UCSD-AML1 (cell line): ENCODE measurements around the gene DACT1.

Experiments used
- DNase-seq: peaks from one replicate; lab custom pipeline; 2025; ENCODE audit not compliant: unreplicated experiment; lab: John Stamatoyannopoulos, UW

DACT1 gene

DNA sequence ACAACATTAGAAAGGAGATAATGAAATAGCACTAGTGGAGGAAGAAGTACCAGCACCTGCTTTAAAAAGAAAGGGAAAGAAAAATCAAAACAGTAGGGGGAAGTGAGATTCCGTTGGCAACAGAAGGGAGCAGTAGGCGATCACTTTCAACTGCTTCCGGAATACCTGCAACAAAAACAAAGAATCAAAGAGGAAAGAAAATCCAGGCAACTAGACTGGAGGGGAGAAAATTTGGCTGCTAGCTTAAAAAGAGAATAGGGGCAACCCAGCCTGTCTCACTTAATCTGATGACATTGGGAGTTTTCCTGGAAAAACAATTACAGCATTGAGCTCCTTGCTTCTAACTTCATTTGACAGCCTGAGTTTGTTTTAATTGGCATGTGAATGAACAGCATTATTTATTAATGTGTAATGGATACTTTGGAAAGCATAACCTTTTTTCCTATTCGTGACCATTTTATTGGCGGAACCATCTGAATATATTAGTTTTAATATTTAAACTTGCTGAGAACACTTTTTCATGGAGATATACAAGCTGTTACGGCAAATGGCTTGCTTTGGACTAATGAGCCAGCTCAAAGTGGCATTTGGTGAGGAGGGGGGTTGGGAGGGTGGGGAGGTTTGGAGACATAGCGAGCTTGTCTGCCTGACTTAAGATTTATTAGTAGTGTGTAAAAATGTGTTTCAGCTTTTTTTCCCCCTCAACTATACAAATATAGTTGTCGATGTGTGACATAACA is 2.5 kb upstream of the DACT1 start:
- DNase-seq, result no peak

DNA sequence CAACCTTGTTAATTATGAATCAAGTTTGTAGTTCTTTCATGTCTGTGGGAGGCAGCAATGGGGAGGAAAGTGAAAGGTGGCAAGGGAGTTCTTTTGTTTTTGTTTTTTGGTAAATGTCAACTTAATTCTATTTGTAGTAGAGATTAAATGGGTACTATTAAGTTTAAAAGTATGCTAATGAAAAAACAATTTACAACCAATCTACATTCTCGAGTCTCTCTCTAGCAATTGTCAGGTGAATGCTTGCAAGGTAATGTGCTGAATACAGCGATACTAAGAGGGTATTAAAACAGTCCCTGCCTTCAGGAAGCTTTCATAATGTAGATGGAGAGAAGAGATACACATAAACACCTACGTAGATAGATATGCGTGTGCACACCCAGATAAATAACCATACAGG is 1.6 kb upstream of the DACT1 start:
- DNase-seq, result no peak

DNA sequence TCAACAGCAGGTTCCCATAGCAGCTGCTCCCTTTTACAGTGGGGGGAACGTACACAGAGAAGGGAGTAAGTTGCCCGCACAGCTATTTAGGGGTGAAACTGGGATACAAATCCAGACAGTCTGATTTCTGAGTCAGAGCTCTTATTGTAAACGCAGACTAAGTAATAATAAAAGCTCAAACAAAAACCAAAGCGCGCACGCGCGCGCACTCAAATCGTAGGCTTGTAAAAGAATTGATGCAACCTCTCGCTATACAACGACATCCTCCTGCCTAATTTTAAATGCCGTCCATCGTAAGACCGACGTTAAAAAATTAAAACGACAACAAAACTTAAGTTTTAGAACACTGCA is 747 bp upstream of the DACT1 start:
- DNase-seq, result no peak

DNA sequence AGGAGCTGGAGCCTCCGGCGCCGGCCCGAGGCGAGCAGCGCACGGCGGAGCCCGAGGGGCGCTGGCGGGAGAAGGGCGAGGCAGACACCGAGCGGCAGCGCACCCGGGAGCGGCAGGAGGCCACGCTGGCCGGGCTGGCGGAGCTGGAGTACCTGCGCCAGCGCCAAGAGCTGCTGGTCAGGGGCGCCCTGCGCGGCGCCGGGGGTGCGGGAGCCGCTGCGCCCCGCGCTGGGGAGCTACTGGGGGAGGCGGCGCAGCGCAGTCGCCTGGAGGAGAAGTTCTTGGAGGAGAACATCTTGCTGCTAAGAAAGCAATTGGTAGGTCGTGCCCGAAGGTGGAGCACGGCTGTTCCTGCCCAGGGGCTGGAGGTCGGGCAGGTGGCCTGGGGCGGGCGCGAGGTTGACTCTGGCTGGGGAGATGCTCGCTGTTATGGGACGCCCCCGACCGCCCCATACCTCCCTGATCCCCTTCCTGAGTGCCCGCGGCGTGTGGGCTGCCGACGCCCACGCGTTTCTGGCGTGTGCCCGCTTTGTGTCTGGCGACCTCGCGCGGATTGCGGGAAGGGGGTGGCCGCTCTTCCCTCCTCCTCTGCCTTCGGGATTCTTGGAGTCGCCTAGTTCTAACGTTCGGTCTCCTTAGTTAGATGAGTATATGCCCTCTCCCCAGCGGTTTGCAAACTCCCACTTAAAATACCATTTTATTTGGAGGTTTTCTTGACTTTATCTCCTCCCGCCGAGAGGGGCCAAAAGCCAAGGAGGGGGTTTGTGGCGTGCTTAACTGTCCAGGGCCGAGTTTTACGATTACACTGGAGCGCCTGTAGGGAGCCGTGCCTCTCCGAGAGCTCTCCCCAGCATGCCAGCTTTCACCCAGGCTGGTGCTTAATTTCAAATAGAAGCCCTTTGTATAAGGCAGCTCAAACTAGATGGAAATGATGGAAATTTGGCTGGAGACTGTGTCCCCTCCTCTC is 752 bp downstream of the DACT1 start:
- peak; percentile 37 for DNase-seq

DNA sequence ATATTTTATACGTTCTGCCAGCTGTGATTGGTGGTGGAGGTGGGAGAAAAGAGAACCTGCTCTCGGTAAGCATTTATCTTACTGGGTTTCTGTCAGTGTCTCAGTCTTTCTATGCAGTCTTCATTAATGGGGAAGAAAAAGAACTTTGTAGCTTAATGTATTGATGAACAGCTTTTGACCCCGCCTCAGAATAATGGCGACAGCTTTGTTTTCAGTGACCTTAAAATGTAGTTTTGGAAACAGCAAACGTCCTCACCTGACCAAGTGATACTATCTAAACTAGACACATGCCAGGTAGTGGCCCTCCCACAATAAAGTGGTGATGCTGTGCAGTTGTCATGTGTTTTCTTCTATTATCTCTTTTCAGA is 1.4 kb downstream of the DACT1 start:
- no peak for DNase-seq

DNA sequence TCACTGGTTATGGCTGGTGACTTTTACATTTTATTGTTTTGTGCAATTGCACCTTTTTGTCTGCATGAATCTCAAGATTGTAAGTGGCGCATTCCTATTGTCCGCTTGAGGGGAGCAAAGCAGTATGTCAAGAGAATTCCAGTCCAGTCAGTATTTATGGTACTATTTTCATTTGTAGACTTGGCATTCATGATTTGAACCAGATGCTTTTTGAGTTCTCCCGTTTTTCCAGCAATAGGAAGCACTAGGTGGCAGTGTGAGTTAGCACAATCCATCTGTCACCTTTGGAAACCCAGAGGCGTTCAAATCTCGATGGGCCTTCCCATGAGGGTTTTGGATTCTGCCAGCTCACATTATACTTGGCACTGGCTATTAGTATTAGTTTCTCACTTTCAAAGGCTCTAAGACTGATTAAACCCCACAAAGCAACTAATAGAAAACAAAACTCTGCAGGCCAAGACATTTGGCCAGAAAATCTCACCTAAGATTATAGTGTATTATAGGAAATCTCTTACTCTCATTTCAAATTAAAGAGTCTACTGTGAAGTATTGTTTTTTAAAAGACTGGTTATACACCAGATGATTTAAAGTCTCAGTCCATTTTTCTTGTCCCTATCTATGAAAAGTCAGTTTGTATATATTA is 2.2 kb downstream of the DACT1 start:
- DNase-seq, result no peak

DNA sequence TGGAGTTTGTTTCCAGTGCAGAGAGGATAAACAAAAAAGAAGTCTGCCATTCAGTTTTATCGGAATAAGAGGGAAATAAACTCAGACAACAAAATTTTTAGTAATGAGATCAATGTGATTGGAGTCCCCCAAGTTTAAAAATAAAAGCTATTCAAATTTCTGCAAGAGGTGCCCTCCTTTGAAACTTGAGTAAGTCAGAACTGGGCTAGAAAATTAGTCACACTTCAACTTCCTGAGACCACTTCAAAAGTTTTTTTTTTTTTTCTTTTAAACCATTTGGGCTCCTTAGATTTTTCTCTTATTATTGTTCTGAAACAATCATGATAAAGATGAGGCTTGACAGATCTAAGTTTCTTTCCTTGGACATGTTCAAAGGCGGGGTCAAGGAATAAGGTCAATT is 3.2 kb downstream of the DACT1 start:
- no peak for DNase-seq

DNA sequence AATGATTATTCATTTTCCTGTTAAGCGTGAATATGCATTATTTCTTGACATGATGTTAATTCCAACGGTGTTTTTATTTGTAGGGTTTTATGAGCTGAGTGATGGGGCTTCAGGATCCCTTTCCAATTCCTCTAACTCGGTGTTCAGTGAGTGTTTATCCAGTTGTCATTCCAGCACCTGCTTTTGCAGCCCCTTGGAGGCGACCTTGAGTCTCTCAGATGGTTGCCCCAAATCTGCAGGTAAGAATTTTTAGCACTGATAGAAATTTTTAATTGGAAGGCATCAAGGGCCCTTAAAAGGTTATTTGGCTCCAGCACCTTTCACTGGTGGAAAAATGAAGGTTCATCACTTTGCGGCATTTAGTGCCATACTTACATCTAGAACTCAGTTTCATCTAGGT is 3.7 kb downstream of the DACT1 start:
- no peak for DNase-seq

DNA sequence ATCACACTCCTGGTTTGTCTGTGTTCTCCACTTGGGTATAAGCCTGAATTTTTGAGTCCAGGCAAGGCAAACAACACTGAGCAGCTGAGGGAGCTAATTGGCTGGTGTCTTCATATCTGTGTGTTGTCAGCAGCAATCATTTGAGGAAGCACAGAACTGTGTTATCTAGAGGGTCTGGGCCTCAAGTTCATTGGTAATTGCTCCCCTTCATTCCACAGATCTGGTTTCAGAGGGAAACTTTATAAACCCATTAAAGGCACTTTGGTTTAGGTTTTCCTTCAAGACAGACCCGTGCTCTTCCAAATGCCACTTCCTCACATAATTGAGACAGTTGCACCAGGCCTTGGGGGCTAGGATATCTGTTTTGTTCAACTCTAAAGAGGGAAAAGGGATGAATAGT is 5.6 kb downstream of the DACT1 start:
- DNase-seq, result no peak

DNA sequence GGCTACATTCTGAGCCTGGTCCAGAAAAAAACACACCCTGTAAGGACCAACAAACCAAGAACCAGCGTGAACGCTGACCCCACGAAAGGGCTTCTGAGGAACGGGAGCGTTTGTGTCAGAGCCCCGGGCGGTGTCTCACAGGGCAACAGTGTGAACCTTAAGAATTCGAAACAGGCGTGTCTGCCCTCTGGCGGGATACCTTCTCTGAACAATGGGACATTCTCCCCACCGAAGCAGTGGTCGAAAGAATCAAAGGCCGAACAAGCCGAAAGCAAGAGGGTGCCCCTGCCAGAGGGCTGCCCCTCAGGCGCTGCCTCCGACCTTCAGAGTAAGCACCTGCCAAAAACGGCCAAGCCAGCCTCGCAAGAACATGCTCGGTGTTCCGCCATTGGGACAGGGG is 7.9 kb downstream of the DACT1 start:
- DNase-seq, result no peak

DNA sequence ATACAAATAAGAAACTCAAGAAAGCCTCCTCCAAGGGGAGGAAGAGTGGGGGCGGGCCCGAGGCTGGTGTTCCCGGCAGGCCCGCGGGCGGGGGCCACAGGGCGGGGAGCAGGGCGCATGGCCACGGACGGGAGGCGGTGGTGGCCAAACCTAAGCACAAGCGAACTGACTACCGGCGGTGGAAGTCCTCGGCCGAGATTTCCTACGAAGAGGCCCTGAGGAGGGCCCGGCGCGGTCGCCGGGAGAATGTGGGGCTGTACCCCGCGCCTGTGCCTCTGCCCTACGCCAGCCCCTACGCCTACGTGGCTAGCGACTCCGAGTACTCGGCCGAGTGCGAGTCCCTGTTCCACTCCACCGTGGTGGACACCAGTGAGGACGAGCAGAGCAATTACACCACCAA is 8.7 kb downstream of the DACT1 start:
- no peak for DNase-seq

DNA sequence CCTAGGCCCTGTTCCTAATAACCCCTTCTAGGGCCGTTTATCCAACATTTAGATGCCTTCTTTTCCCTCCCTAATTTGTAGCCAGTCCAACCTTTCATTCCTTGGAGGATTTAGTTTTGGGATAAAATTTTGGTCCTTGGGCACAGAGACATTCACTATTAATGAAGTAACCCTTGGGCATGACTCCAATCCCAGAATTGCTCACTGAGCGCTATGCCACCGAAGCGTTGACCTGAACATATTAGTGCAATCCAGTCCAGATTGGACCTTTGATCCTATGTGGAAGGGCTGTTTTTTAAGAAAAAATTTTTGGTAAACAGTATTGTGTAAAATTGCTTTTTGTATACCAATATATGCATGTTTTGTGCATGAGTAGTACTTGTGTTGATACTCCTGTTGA is 10.0 kb downstream of the DACT1 start:
- no peak for DNase-seq

DNA sequence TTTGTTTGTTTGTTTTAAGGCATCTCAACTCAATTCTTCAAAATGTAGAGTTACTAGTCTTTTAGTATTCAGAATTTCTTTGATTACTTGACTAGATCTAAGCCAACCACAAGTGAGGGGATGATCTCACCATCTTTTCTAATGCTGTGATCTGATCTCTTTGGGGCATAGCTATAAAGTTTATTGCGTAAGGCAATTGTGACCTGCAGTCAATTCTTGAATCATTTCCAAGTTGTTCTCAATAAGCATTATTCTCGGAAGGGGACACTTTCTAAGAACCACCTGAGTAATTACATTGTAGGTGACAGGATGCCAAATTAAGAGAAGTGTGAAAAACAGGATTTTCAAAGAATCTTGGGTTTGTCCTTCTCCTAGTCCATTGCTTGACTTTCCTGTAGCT is 13.1 kb downstream of the DACT1 start:
- no peak for DNase-seq

DNA sequence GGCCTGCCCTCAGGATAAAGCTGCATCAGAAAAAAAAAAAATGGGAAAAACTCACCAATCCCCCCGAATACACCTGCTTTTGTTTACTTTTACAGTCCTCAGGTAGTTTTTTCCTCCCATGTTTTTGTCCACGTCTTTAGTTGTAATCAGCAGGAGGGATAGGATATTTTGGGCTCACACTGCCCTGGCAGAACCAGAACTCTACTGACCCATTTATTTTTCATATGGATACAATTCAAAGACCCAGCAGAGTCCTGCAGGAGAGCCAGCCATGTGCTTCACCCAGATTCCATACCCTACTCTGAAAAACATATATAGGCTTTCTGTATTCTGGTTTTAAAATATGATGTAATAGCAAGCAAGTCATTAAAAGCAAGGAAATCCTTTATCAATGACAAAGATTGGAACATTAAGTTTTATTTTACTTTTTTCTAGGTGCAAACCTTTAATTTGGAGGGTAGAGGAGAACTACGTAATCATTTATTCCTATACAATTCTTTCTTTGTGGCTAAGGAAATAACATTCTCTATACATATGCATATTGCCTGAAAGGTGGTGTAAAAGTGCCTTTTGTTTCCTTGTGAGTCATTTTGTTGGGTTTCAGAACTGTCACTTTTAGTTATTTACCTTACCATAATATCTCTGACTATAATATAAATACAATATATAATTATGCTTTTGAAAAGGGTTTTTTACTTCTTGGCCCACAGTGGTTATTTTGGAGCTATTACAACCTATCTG is 19.1 kb downstream of the DACT1 start:
- DNase-seq, result no peak

DNA sequence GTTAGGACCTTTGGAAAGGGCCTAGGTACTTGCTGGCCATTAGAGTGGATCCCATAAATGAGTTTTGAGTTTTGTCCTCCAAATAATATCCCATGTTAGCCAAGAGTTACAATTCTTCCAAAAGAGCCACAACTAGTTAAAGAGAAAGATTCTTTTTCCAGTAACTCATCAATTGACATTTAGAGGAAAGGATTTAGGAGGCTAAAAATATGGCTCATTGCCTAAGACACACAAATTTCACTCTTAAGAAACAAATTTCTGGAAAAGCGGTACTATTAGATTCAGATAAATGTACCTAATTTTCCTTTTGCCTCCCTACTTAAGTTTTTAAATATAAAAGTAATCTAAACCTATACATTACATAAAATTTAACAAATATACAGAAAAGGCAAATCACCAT is 21.3 kb downstream of the DACT1 start:
- no peak for DNase-seq

DNA sequence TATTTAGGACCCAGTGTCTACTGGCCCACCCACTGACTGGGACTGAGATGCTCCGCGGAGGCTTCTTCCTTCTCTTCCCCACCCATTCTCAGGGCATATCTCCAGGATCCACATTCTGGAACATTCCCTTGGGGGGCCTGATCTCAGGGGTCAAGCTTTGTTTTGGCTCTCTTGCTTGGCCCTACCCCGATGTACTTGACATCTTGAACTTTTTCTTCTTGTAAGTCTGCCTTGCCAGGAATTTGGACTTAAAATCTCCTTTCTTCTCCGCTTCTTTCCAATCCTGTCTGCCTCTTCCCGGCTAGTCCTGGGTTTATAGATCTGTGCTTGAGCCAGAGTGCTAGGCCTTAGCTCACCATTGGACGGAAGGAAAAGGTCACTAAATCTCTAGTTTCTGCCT is 22.1 kb downstream of the DACT1 start:
- DNase-seq, result no peak

DNA sequence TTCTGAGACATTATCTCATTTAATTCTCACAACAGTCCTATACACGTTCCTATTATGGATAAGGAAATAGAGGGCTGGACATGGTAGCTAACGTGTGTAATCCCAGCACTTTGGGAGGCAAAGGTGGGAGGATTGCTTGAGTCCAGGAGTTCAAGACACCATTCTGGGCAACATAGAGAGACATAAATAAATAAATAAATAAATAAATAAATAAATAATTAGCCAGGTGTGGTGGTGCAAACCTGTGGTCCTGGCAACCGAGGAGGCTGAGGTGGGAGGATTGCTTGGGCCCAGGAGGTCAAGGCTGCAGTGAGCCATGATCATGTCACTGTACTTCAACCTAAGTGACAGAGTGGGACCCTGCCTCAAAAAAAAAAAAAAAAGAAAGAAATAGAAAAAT is 22.6 kb downstream of the DACT1 start:
- no peak for DNase-seq

DNA sequence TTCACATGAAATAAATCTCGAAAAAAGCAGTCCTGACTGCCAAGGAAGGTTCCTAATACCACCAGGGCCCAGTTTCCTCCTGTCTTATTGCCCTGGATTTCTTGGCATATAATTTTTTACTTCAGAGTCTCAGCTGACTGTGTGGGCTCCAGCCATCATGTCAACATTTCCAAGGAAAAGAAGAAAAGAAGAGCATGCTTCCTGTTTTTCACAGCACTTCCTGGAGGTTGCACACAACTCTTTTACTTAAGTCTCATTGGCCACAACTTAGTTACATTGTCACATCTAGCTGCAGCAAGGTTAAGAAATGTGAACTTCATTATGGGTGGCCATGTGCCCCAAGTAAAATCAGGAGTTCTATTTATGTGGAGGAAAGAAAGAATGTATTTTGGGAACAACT is 24.3 kb downstream of the DACT1 start:
- DNase-seq, result no peak

DNA sequence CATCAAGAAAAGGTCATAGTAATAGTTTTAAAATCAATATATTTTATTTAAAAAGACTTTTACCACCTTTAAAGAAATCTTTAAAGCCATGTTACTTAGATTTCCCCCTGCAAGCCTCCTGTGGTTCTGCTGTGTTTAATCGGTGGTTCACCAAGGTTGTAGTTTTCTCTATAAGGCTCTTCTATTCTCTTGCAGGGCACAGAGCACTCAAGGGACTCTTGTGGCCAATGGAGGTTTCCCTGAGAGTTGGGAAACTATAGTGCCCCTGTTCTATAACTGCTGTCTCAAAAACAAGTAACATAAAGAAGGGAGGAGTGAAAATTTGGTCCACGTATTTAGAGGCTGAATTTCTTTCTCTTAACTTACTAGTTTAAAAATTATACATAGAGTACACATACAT is 25.0 kb downstream of the DACT1 start:
- DNase-seq, result no peak

DNA sequence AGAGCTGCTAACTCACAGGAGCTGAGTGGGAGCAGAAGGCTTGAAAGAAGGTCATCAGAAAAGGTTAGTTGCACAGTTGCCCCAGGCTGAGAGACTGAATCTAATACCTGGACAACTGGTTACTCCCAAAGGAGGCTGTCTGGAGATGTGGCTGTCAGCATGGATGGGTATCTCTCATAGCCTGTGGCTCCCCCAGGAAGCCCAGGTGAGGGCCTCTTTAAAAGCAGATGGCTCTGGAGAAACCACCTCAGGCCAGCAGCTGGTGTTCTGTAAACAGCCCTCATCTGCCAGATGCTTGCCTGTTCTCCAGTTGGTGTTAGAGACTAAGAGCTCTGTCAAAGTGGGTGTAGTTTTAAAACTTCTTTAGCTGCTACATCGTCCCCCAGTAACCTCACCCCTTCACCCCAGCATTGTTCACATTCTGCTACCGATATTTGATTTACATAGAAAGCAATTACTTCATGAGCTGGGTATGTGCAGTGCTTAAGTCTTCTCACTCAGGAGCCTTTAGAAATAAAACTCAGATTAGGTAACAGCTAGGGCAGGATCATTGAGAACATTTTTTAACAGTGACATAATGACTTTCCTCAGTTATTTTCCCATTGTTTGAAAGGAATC is 25.8 kb downstream of the DACT1 start:
- no peak for DNase-seq
